Effector memory CD4-positive, alpha-beta T cell (primary cell): ENCODE measurements around the gene FARS2.

Experiments
- DNase-seq, 3 donors: peaks; one replicate each; pipeline ENCODE4 v3.0.0-alpha.2; 2020
- H3K27ac ChIP-seq: 2 replicates; pipeline ENCODE4 v1.7.0; 2013; ENCODE audit warnings: mild to moderate bottlenecking, low read length, moderate library complexity; ENCODE audit not compliant: insufficient read depth, poor library complexity, severe bottlenecking
- H3K27me3 ChIP-seq: replicated peaks from 2 replicates; pipeline ENCODE4 v1.7.0; 2013; ENCODE audit warnings: mild to moderate bottlenecking, low read length; ENCODE audit not compliant: insufficient read depth, control insufficient read depth, poor library complexity, severe bottlenecking
- H3K36me3 ChIP-seq: 2 replicates; pipeline ENCODE4 v1.7.0; 2013; ENCODE audit warnings: mild to moderate bottlenecking, low read length, moderate library complexity; ENCODE audit not compliant: control insufficient read depth, insufficient read depth
- H3K4me1 ChIP-seq: 2 replicates; pipeline ENCODE4 v1.7.0; 2013; ENCODE audit warnings: low read length, mild to moderate bottlenecking; ENCODE audit not compliant: control insufficient read depth, insufficient read depth, poor library complexity, severe bottlenecking
- H3K4me3 ChIP-seq: 2 replicates; pipeline ENCODE4 v1.7.0; 2013; ENCODE audit warnings: low read length, low read depth, mild to moderate bottlenecking; ENCODE audit not compliant: insufficient read depth, poor library complexity, severe bottlenecking
- H3K9me3 ChIP-seq: 2 replicates; pipeline ENCODE4 v1.7.0; 2013; ENCODE audit warnings: mild to moderate bottlenecking, low read length, moderate library complexity; ENCODE audit not compliant: control insufficient read depth

FARS2 gene

DNA sequence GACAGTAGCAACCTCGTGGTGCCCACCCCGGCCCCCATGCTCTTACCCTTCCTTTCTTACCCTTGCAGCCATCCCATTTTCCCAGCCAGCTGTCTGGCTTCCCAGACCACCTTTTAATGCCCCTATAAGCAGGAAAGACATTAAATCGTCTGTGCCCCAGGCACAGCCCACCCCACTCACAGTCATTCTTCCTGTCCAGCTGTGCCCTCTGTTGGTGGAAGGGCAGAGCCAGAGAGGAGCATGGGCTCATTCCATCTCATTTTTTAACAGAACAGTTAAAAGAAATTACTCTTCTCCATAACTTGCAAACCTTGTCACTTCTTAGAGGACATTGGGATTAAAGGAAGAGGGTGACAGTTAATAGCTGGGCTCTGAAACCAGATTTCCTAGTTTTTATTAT, 504.9 kb downstream of the FARS2 start:
- DNase-seq: no peak
- H3K27me3 ChIP-seq: no peaks in the 10 kb centered on the region

DNA sequence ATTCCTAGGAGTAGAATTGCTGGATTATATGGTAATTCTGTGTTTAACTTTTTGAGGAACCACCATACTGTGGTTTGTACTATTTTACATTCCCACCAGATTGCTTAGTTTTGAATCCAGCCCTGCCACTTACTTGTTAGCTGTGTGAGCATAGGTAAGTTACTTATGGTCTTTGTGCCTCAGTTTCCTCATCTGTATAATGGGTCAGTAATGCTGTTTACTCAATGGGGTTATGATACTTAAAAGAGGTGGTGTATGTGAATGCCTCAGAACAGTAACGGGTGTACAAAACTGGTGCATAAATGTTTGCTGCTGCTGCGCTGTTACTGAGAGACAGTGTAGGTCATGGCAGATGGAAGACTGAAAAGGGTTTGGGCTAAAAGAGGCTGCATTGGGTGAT, 506.2 kb downstream of the FARS2 start:
- DNase-seq: no peak
- no peaks in the 10 kb centered on the region for H3K27me3 ChIP-seq
- H3K27ac ChIP-seq: no peak overlapping the region
- peaks cover 6% of the 10 kb centered on the region for H3K36me3 ChIP-seq
- no peak overlapping the region for H3K4me3 ChIP-seq
- H3K4me1 ChIP-seq: no peaks in the 10 kb centered on the region
- no peaks in the 10 kb centered on the region for H3K9me3 ChIP-seq

More for the DNA sequence above, 504.9 kb downstream of the FARS2 start:
- no peak overlapping the region for H3K27ac ChIP-seq
- H3K4me3 ChIP-seq: no peak overlapping the region
- H3K4me1 ChIP-seq: no peaks in the 10 kb centered on the region
- peaks cover 2% of the 10 kb centered on the region for H3K36me3 ChIP-seq
- H3K9me3 ChIP-seq: no peaks in the 10 kb centered on the region

DNA sequence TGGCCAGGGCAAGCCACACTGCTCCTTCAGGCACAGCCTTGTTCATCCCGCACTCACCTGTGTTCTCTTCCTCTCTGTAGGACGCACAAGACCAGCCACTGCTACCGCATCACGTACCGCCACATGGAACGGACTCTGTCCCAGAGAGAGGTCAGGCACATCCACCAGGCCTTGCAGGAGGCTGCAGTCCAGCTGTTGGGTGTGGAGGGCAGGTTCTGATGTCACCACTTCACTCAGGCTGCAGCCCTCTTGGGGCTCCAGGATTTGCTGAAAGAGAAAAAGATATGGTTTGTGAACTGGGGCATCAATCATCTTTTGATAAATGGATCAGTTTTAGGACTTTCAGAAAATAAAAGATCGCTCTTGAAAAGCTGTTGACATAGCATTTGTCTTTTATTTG, 509.9 kb downstream of the FARS2 start:
- Histone ChIP-seq H3K27me3 (no peaks in the 10 kb centered on the region), H3K36me3 (peaks cover 6% of the 10 kb centered on the region), H3K4me1 (no peaks in the 10 kb centered on the region), H3K9me3 (no peaks in the 10 kb centered on the region), H3K27ac (no peak overlapping the region), H3K4me3 (no peak overlapping the region)
- no peak for DNase-seq

DNA sequence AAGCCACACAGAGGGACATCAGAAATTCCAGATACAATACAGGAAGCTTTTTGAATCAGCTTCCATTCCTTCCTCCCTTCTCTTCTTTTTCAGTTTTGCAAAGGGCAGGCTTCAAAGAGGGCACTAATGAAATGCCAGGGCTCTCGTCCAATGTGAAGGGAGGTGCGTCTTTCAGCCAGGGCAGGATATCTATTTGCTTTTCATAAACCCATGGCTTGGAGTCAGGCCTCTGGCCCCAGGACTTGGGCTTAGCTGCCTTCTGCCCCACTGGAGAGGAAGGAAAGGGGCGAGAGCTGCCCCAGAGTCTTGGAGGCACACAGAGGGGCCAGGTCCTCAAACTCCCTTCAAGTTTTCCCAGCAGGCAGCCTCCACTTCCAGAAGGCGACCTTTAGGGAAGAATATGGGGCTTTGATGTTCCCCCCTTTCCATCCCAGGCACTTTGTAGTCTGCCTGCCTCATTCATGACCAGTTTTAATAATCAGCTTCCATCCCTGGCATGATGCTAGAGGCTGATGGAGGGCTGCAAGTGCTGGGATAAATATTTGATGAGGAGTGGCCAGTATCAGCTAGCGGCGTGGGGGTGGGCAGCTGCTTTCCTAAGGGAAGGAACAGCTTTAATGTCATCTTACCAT, 510.6 kb downstream of the FARS2 start:
- Histone ChIP-seq H3K4me3 (no peak overlapping the region), H3K9me3 (no peaks in the 10 kb centered on the region), H3K27ac (no peak overlapping the region), H3K27me3 (no peaks in the 10 kb centered on the region), H3K4me1 (no peaks in the 10 kb centered on the region), H3K36me3 (peaks cover 6% of the 10 kb centered on the region)
- DNase-seq: no peak

DNA sequence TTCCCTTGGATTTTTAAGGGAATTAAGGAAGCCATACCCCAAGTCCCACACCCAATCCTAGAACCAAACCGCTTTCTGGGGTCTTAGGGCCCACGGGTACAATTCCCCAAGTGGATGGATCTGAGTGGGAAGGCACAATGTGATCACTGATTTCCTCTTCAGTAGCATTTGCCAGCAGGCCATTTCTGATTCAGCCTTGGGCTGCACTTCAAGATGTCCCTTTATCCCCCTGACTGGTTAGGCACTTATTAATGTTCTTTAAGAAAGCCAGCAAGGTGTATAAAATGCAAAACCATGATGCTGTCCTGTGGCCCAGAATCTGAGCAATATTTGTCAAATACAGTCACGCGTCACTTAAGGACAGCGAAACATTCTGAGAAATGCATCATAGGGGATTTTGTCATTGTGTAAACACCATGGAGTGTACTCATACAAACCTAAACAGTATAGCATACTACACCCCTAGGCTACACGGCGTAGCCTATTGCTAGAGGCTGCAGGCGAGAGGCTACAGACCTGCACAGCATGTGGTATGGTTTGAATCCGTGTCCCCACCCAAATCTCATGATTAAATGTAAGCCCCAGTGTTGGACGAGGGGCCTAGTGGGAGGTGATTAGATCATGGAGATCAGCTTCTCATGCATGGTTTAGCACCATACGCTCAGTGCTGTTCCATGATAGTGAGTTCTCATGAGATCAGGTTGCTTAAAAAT, 511.3 kb downstream of the FARS2 start:
- DNase-seq: no peak
- H3K36me3 ChIP-seq: peaks cover 6% of the 10 kb centered on the region
- no peaks in the 10 kb centered on the region for H3K4me1 ChIP-seq
- H3K4me3 ChIP-seq: no peak overlapping the region
- no peak overlapping the region for H3K27ac ChIP-seq
- H3K27me3 ChIP-seq: no peaks in the 10 kb centered on the region
- H3K9me3 ChIP-seq: no peaks in the 10 kb centered on the region

DNA sequence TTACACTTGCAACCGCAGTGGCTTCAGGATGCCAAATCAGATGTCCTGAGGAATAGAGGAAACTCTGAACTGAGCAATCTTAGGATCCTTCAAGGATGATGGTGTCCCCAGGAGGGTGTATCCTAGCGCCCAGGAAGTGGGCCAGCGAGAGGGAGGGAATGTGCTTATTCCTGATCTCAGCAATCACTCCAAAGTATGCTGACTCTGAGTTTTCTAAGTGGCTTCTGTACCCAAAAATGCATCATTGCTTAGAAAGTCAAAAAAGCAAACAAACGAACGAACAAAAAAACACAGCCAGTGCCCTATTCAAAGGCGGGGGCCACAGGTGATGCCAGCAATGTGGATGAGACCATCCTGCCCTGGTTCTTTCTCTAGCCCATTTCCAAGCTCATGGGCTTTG, 514.8 kb downstream of the FARS2 start:
- no peak overlapping the region for H3K27ac ChIP-seq
- no peak for DNase-seq
- no peaks in the 10 kb centered on the region for H3K27me3 ChIP-seq
- H3K36me3 ChIP-seq: peaks cover 4% of the 10 kb centered on the region
- H3K4me3 ChIP-seq: no peak overlapping the region
- no peaks in the 10 kb centered on the region for H3K9me3 ChIP-seq
- H3K4me1 ChIP-seq: no peaks in the 10 kb centered on the region

DNA sequence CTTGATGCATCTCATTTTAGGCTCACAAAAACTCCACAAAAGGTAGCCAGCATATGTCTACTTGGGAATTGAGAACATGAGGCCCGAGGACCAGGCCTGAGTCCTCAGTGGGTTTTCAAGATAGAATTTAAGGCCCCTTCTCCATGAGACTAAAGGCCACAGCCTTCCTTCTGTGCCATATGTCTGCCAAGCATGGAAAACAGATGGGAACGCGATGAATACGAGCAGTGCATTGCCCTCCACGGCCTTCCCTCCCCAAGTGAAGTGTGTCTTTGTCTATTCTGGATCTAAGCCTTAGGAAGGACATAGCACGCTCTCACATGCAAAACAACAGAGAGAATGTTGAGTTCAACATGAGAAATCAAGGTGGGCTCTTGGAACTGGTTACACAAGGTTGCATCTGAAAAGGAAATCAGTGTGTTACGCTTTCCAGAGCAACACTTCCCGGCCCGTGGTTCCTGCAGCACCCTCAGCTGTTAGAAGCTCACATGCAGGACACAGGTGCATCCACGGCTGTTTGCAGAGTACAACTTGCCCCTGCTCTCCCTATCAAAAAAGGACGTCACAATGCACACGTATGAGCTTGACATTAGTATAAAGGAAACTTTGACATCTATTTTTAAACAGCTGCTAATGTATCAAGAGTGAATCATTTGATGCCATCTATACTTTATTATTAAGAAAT, 515.5 kb downstream of the FARS2 start:
- peaks cover 4% of the 10 kb centered on the region for H3K36me3 ChIP-seq
- no peak for DNase-seq
- no peaks in the 10 kb centered on the region for H3K4me1 ChIP-seq
- H3K9me3 ChIP-seq: no peaks in the 10 kb centered on the region
- H3K27me3 ChIP-seq: no peaks in the 10 kb centered on the region
- H3K4me3 ChIP-seq: no peak overlapping the region
- no peak overlapping the region for H3K27ac ChIP-seq

DNA sequence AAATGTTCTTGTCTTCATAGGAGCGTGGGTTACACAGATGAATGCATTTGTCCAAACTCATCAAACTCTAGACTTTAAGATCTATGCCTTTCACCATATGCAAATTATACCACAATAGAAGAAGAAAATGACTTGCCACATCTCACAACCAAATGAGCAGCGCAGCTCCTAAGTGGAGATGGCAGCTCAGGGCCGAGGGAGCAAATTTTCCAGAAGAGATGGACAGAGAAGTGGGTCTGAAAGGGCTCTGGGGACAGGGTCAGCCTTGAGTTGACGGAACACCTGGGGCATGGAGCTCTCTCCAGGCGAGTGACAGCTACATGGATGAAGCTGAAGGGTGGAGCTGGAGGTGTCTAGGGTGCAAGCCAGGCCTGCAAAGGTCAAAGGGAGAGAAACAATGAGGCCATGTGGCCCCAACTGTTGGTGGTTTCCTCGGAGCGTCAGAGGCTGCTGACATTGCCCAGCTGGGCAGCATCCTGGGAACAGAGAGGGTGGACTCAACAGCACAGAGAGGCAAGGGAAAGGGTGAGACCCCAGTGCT, 517.1 kb downstream of the FARS2 start:
- H3K4me3 ChIP-seq: no peak overlapping the region
- no peaks in the 10 kb centered on the region for H3K36me3 ChIP-seq
- no peaks in the 10 kb centered on the region for H3K27me3 ChIP-seq
- no peaks in the 10 kb centered on the region for H3K4me1 ChIP-seq
- no peak overlapping the region for H3K27ac ChIP-seq
- H3K9me3 ChIP-seq: no peaks in the 10 kb centered on the region
- DNase-seq: no peak

DNA sequence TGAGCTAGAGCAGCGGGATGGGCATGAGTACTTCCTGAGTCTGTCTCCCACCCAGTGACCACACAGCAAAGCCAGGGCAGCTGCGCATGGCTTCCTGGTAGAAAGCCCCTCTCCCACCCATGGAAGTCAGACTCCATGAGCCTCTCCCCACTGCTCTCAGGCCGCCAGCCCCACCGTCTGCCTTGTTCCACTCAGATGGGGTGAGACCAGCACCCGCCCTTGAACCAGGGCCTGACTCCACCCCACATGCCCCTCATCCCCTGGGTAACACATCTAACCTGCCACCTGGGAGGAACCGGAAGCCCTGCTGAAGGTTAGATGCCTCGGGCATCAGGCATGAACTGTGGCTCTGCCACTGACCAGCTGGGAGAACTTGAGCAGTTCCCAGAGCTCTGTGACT, 517.6 kb downstream of the FARS2 start:
- Histone ChIP-seq H3K27ac (no peak overlapping the region), H3K27me3 (no peaks in the 10 kb centered on the region), H3K4me3 (no peak overlapping the region), H3K36me3 (no peaks in the 10 kb centered on the region), H3K9me3 (no peaks in the 10 kb centered on the region), H3K4me1 (no peaks in the 10 kb centered on the region)
- DNase-seq: no peak

DNA sequence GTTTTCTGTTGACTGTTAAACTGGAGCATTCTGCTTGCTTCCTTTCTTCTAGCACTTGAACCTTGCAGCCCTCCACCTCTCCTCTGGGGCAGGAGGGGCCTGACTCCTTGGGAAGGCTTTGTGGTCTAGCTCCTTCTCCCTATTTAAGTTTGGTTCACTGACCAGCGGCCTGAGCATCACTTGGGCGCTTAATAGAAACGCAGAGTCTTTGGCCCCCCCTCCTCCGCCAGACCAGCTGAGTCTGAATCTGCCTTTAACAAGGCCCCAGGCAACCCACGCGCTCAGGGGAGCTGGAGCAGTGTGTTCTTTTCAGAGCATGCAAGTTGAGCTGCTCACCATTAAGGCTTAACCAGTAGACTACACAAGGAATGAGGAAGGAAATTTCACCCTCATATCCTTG, 519.7 kb downstream of the FARS2 start:
- H3K9me3 ChIP-seq: no peaks in the 10 kb centered on the region
- no peak overlapping the region for H3K27ac ChIP-seq
- no peaks in the 10 kb centered on the region for H3K4me1 ChIP-seq
- no peak for DNase-seq
- H3K4me3 ChIP-seq: no peak overlapping the region
- H3K27me3 ChIP-seq: no peaks in the 10 kb centered on the region
- H3K36me3 ChIP-seq: no peaks in the 10 kb centered on the region
